ENCODE measurements around the gene RFPL3.
"Not testable (repeated sequence)": the region's sequence is repeated elsewhere in the genome, so short reads cannot be mapped to it uniquely, and the experiment has no call there.

RFPL3 gene

GRCh38 chr22:32348031-32348611 lies 9.5 kb upstream of the RFPL3 start:
- TF ChIP-seq POLR2AphosphoS5 (IDR thresholded peaks at IDR 0.05; ENCODE audit: low read depth), result no peak
- TF ChIP-seq, protein P1, sequence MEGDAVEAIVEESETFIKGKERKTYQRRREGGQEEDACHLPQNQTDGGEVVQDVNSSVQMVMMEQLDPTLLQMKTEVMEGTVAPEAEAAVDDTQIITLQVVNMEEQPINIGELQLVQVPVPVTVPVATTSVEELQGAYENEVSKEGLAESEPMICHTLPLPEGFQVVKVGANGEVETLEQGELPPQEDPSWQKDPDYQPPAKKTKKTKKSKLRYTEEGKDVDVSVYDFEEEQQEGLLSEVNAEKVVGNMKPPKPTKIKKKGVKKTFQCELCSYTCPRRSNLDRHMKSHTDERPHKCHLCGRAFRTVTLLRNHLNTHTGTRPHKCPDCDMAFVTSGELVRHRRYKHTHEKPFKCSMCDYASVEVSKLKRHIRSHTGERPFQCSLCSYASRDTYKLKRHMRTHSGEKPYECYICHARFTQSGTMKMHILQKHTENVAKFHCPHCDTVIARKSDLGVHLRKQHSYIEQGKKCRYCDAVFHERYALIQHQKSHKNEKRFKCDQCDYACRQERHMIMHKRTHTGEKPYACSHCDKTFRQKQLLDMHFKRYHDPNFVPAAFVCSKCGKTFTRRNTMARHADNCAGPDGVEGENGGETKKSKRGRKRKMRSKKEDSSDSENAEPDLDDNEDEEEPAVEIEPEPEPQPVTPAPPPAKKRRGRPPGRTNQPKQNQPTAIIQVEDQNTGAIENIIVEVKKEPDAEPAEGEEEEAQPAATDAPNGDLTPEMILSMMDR (IDR thresholded peaks at IDR 0.05; ENCODE audit: insufficient read depth, low read length), result no peak
- Histone ChIP-seq H3K27me3 (ENCODE audit: insufficient read depth, poor library complexity, severe bottlenecking) (peaks cover 5% of the 10 kb centered on the region), H3K4me3 (replicated peaks; ENCODE audit: insufficient read depth, low read length) (no peak overlapping the region), H3K27ac (replicated peaks) (no peak overlapping the region)
- DNase-seq (ENCODE audit: low read depth in 1 of 2, low spot score in 1 of 2), result no peak

- H3K27ac ChIP-seq (replicated peaks); H3K4me3 ChIP-seq (replicated peaks; ENCODE audit: insufficient read depth, low read length); DNase-seq (ENCODE audit: low read depth in 1 of 2, low spot score in 1 of 2); H3K27me3 ChIP-seq (ENCODE audit: insufficient read depth, poor library complexity, severe bottlenecking): not testable (repeated sequence)
Observed at GRCh38 chr22:32351875-32352274, 5.8 kb upstream of the RFPL3 start.

DNA sequence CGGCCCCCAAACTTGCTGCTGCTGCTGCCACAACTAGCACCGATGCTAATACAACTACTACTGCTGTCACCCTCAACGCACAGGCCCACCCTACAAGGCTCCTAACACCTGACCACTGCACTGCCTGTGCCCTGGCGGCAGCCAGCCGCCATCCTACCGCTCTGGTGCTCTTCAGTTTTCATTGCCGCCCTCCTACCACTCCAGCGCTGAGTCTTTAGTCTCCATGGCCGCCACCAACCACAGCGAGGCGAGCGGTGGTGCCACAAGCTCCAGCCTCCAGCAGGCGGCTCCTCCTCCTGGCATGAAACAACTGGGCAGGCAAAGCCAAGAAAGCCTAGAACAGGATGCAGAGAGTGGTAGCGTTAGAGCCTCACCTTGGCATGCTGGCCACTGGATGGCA lies 5.0 kb upstream of the RFPL3 start:
- Histone ChIP-seq H3K27me3 (ENCODE audit: insufficient read depth, poor library complexity, severe bottlenecking) (no peaks in the 10 kb centered on the region), H3K27ac (replicated peaks) (no peak overlapping the region), H3K4me3 (replicated peaks; ENCODE audit: insufficient read depth, low read length) (no peak overlapping the region)
- TF ChIP-seq POLR2AphosphoS5 (IDR thresholded peaks at IDR 0.05; ENCODE audit: low read depth), result no peak
- TF ChIP-seq REST (IDR thresholded peaks at IDR 0.05; ENCODE audit: insufficient replicate concordance, low read depth), result no peak
- TF ChIP-seq, protein P1 (IDR thresholded peaks at IDR 0.05; ENCODE audit: insufficient read depth, low read length), result no peak
- no peak for TF ChIP-seq GABPA (IDR thresholded peaks at IDR 0.05; ENCODE audit: low read depth)
- TF ChIP-seq SPI1 (IDR thresholded peaks at IDR 0.05; ENCODE audit: borderline replicate concordance, low read depth), result no peak
- DNase-seq (ENCODE audit: low read depth in 1 of 2, low spot score in 1 of 2), result no peak

- H3K27me3 ChIP-seq (ENCODE audit: insufficient read depth, poor library complexity, severe bottlenecking), result no peaks in the 10 kb centered on the region
- no peak for DNase-seq (ENCODE audit: low read depth in 1 of 2, low spot score in 1 of 2)
- no peak overlapping the region for H3K27ac ChIP-seq (replicated peaks)
- no peak overlapping the region for H3K4me3 ChIP-seq (replicated peaks; ENCODE audit: insufficient read depth, low read length)
- no peak for TF ChIP-seq GABPA (IDR thresholded peaks at IDR 0.05; ENCODE audit: low read depth)
- TF ChIP-seq SPI1 (IDR thresholded peaks at IDR 0.05; ENCODE audit: borderline replicate concordance, low read depth), result no peak
- no peak for TF ChIP-seq REST (IDR thresholded peaks at IDR 0.05; ENCODE audit: insufficient replicate concordance, low read depth)
- TF ChIP-seq POLR2AphosphoS5 (IDR thresholded peaks at IDR 0.05; ENCODE audit: low read depth), result no peak
- TF ChIP-seq, protein P1 (IDR thresholded peaks at IDR 0.05; ENCODE audit: insufficient read depth, low read length), result no peak
Observed at GRCh38 chr22:32353292-32353691, 4.4 kb upstream of the RFPL3 start.
